ENCODE results near the gene ATXN7L3B.
A peak's percentile ranks its signal among the peaks of the same experiment; 100 is the strongest.
"Not testable (repeated sequence)": the region's sequence is repeated elsewhere in the genome, so short reads cannot be mapped to it uniquely, and the experiment has no call there.

ATXN7L3B gene

DNA sequence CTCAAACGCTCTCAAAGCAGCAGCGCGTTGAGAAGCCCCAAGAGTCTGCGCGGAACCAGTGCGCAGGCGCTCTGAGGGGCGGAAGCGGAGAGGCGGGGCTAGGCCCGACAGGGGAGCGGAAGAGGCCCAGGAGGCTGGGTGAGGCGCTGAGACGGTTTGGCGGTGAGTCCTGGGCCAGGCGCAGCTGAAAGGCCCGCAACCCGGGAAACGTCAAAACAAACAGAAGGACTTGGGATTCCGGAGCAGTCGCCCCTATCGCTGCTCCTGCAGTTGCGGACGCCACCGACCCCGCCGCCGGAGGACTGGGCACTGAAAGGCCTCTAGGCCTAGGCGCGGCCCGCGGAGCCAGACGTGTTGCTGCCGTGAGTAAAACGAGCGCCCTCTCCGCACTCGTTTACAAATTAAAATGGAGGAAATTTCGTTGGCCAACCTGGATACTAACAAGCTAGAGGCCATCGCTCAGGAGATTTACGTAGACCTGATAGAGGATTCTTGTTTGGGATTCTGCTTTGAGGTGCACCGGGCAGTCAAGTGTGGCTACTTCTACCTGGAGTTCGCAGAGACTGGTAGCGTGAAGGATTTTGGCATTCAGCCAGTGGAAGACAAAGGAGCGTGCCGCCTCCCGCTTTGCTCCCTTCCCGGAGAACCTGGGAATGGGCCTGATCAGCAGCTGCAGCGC lies at the start of gene ATXN7L3B:
TSS of gene ATXN7L3B (plus strand) at position 129 of the 679 bp plus-strand sequence. CDS start at position 407, 278 bp downstream.
- DNase-seq, result peak; percentile 81 to 85

GRCh38 chr12:74488134-74488533 lies 49.5 kb upstream of the ATXN7L3B start:
- no peak for DNase-seq

- DNase-seq, result no peak
Measured at GRCh38 chr12:74489543-74489942, 48.1 kb upstream of the ATXN7L3B start.

GRCh38 chr12:74490390-74491064 lies 47.1 kb upstream of the ATXN7L3B start:
- no peak for DNase-seq

DNA sequence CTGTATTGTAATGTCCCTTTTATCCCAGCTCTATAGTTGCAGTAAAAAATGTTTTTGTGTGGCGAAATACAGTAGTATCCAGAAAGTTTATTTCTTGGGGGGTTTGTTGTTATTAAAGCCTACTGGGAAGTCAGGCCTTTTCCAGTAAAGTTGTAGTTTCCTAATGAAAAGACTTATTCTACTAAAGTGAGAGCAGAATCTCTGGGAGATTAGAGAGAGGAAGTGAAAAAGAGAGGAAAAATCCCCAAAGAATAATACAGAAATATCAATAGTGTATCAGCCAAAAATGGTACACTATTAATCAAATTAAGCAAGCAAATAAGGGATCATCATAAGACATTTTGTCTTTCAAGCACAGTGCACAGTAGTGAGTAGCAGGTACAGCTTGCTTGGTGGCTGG lies 46.3 kb upstream of the ATXN7L3B start:
- DNase-seq, result no peak

DNA sequence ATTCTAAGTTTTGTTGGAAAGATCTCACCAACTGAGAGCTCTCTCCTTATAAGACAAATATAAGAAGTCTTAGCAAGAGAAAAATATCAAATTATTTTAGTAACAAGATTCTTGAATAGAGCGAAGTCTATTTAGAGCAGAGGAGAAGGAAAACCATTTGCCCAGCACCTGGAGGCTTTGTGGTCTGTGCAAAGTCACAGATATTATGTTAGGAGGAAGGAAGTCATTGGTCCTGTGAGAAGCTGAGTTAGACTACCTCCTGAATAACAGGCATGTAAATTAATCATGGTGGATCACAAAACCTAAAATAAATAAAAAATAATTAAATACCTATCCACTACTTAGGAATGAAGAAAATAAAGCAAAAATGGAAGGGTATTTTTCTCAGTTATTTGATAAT lies 38.4 kb upstream of the ATXN7L3B start:
- DNase-seq, result no peak

DNA sequence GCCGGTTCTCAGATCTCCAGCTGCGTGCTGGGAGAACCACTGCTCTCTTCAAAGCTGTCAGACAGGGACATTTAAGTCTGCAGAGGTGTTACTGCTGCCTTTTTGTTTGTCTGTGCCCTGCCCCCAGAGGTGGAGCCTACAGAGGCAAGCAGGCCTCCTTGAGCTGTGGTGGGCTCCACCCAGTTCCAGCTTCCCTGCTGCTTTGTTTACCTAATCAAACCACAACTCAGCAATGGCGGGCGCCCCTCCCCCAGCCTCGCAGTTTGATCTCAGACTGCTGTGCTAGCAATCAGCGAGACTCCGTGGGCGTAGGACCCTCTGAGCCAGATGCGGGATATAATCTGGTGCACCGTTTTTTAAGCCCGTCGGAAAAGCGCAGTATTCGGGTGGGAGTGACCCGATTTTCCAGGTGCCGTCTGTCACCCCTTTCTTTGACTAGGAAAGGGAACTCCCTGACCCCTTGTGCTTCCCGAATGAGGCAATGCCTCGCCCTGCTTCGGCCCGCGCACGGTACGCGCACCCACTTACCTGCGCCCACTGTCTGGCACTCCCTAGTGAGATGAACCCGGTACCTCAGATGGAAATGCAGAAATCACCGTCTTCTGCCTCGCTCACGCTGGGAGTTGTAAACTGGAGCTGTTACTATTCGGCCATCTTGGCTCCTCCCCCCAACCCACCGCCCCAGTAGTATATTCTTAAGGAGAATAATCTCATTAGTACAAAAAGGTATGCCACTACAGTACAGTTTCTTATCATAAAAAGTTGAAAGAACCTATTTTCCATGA lies 28.6 kb upstream of the ATXN7L3B start:
- not testable (repeated sequence) for DNase-seq

- no peak for DNase-seq
Measured at GRCh38 chr12:74509886-74510285, 27.7 kb upstream of the ATXN7L3B start.

- no peak for DNase-seq
Measured at GRCh38 chr12:74514098-74514872, 23.4 kb upstream of the ATXN7L3B start.

GRCh38 chr12:74515849-74516248 lies 21.8 kb upstream of the ATXN7L3B start:
- DNase-seq, result no peak

GRCh38 chr12:74526535-74526934 lies 11.1 kb upstream of the ATXN7L3B start:
- DNase-seq, result no peak

- no peak for DNase-seq
Measured at GRCh38 chr12:74527491-74527890, 10.1 kb upstream of the ATXN7L3B start.

DNA sequence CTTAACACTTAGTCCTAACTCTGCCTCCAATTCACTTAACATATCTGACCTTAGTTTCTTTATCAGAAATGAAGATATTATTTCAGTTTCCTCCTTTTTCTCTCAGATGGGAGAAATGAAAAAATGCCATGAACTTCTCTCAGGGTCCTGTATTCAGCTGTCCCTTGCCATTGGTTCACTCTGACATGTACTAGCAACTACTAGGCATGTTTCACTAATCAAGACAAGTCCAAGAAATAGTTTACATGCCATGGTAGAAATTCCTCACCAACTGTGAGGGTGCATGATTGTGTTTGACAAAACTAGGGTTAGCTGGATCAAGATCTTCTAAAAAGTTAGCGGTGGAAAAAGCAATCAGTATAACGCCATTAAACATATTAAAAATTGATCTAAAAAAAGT lies 7.0 kb upstream of the ATXN7L3B start:
- DNase-seq, result no peak

GRCh38 chr12:74535536-74535935 lies 2.1 kb upstream of the ATXN7L3B start:
- peak; percentile 13 to 20 for DNase-seq

DNA sequence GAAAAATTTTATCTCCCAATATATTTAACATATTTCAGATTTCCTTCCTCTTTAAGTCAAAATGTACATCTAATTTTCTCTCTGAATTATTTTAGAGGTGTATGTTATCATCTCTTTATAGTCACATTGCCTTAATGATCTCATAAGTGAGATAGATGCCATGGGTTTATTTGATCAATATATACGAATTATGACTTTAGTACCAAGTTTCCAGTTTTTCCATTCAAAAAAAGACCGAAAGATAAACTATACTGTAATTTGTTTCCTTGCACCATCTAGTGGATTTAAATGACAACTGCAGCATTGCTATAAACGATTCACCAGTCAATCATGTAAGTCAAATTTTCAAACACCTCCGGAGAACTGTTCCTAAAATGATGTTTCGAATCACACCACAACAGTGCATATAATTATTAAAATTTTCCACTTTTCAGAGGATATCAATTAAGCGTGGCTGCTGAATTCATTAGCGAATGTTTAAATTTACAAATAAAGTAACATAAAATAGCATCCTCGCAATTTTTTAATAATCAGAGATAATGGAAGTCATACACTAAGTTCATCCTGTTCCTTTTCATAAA lies 419 bp upstream of the ATXN7L3B start:
- DNase-seq, result peak; percentile 55 to 57

- DNase-seq, result peak; percentile 7 to 26
Measured at GRCh38 chr12:74538491-74539258, 1.0 kb downstream of the ATXN7L3B start.

GRCh38 chr12:74539261-74539660 lies 1.6 kb downstream of the ATXN7L3B start:
- peak in 1 of 2 experiments; percentile 1 for DNase-seq

DNA sequence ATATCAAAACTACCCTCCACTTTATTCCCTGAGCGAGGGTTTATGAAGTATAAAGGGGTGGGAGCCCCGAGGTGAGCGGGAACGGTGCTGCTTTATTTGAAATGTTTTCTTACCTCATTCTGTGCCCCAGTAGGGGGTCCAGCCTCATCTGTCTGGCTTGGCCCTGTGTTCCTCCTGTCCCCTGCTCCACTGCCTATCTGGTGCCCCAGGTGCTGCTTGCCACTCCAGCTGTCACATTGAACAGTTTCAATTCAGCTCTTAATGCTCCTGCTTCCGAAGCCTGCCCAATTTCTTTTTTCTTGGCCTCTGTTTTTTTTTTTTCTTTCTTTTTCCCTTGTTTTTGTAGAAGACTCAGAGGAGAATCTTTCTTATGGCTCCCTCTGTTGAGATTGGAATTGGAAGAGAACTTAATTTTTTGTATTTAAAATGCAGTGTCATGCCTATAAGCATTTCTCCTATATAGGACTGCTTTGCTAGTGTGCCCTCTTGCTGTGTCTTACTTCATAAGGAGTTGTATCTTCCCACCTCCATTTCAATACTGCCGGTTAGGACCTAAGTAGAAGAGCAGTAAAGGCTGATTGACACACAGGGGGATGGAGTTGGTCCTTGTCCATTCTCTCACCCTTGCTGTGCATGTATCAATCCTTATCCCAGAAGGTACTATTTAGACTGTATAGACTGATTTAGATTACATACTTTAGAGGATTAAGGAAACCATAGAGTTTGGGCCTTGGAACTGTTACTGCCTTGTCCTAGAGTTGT lies 2.3 kb downstream of the ATXN7L3B start:
- DNase-seq, result peak; percentile 18 to 33

DNA sequence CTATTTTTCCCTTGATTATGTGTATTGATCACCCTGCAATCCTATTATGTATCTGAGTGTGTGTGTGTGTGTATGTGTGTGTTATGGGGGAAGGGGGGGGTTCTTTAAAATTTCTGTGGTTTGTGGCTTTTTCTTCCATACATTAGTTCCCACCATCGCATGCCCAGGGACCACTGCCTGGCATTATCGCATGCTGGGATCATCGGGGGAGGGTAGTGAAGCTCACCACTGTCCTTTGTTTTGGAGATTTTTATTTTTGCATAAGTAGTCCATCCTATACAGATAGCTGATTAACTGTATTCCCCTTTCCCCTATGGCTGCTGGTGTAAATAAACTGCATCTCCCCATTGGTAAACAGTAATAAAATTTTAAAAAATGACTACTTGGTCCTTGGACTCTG lies 3.4 kb downstream of the ATXN7L3B start:
- DNase-seq, result no peak

DNA sequence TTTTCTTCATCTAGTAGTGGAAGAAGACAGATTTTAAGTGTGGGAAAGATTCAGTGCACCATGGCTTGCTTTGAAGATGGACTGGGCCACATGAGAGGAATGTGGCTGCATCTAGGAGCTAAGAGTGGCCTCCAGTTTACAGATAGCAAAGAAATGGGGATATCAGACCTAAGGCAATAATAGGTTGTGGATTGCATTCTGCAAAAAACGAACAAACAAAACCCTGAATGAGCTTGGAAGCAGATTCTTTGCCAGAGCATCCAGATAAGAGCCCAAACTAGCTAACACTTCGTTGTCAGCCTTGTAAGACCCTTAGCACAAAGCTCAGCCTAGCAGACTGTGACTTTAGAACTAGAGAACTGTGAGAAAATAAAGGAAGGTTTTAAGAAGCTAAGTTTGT lies 9.6 kb downstream of the ATXN7L3B start:
- no peak for DNase-seq

- no peak for DNase-seq
Measured at GRCh38 chr12:74551291-74551690, 13.7 kb downstream of the ATXN7L3B start.

All from AML-193 (cell line).